HepG2 (cell line): ENCODE data around the gene PLVAP. TPM values are rescaled to one million over a fixed set of nuclear protein-coding genes. Genes with fewer than 3 reads are reported as not detected.
A peak's percentile ranks its signal among the peaks of the same experiment; 100 is the strongest.

Experiments
- ATF6 ChIP-seq: sonication (generic); formaldehyde crosslinking; conservative IDR thresholded peaks from 2 replicates; pipeline ENCODE4 v1.4.0; 2020; ENCODE audit warnings: missing genetic modification reagents
- CERS6 ChIP-seq: sonication (generic); formaldehyde crosslinking; IDR thresholded peaks from 2 replicates; pipeline ENCODE4 v1.5.0; 2020; ENCODE audit warnings: missing genetic modification reagents
- HDAC1 ChIP-seq: sonication (generic); formaldehyde crosslinking; IDR thresholded peaks from 2 replicates; pipeline ENCODE4 v1.5.1; 2020; ENCODE audit warnings: mild to moderate bottlenecking, missing genetic modification reagents
- KDM4B ChIP-seq: sonication (generic); formaldehyde crosslinking; IDR thresholded peaks from 2 replicates; pipeline ENCODE4 v1.4.0; 2020; ENCODE audit warnings: missing genetic modification reagents
- KLF15 ChIP-seq: sonication (generic); formaldehyde crosslinking; IDR thresholded peaks from 2 replicates; pipeline ENCODE4 v1.8.1; 2023; ENCODE audit warnings: borderline replicate concordance, mild to moderate bottlenecking, inconsistent platforms, missing genetic modification reagents, mixed read lengths
- MAFK ChIP-seq, 2 experiments: IDR thresholded peaks in 1 of 2; conservative IDR thresholded peaks in 1 of 2; 2 replicates each; pipeline ENCODE4 v1.6.1; 2011; ENCODE audit warnings: improper control_type of control experiment in 2 of 2, low read length in 2 of 2
- MTA1 ChIP-seq: sonication (generic); formaldehyde crosslinking; IDR thresholded peaks from 2 replicates; pipeline ENCODE4 v1.4.0; 2020; ENCODE audit warnings: missing genetic modification reagents, mild to moderate bottlenecking, borderline replicate concordance
- SALL2 ChIP-seq: sonication (generic); formaldehyde crosslinking; IDR thresholded peaks from 2 replicates; pipeline ENCODE4 v1.8.1; 2023; ENCODE audit warnings: mild to moderate bottlenecking, missing genetic modification reagents, inconsistent platforms
- SAP130 ChIP-seq: IDR thresholded peaks from 2 replicates; pipeline ENCODE4 v1.6.1; 2016; ENCODE audit warnings: low read depth
- TARDBP ChIP-seq: sonication (generic); formaldehyde crosslinking; IDR thresholded peaks from 2 replicates; pipeline ENCODE4 v1.8.0; 2022; ENCODE audit warnings: mild to moderate bottlenecking, missing genetic modification reagents
- TRIM24 ChIP-seq: sonication (generic); formaldehyde crosslinking; IDR thresholded peaks from 2 replicates; pipeline ENCODE4 v1.8.0; 2022; ENCODE audit warnings: mild to moderate bottlenecking, missing genetic modification reagents
- ZBTB38 ChIP-seq: sonication (generic); formaldehyde crosslinking; IDR thresholded peaks from 2 replicates; pipeline ENCODE4 v1.5.1; 2020; ENCODE audit warnings: mild to moderate bottlenecking, missing genetic modification reagents
- ZBTB46 ChIP-seq: sonication (generic); formaldehyde crosslinking; IDR thresholded peaks from 2 replicates; pipeline ENCODE4 v1.4.0; 2020; ENCODE audit warnings: mild to moderate bottlenecking, missing genetic modification reagents, borderline replicate concordance
- ZFAT ChIP-seq: sonication (generic); formaldehyde crosslinking; conservative IDR thresholded peaks from 2 replicates; pipeline ENCODE4 v1.8.1; 2023; ENCODE audit warnings: missing genetic modification reagents, inconsistent platforms
- ZFP41 ChIP-seq: sonication (generic); formaldehyde crosslinking; IDR thresholded peaks from 2 replicates; pipeline ENCODE4 v1.4.0; 2020; ENCODE audit warnings: mild to moderate bottlenecking, missing genetic modification reagents, borderline replicate concordance
- ZNF138 ChIP-seq: sonication (generic); formaldehyde crosslinking; IDR thresholded peaks from 2 replicates; pipeline ENCODE4 v1.5.0; 2020; ENCODE audit warnings: mild to moderate bottlenecking, low read depth, missing genetic modification reagents
- ZNF24 ChIP-seq: fragments of 450-650 bp; IDR thresholded peaks from 2 replicates; pipeline ENCODE4 v1.6.1; 2017; ENCODE audit warnings: antibody characterized with exemption, mild to moderate bottlenecking
- ZNF496 ChIP-seq: sonication (generic); formaldehyde crosslinking; IDR thresholded peaks from 2 replicates; pipeline ENCODE4 v1.8.1; 2023; ENCODE audit warnings: mild to moderate bottlenecking, moderate library complexity, missing genetic modification reagents; ENCODE audit not compliant: insufficient replicate concordance
- ZNF562 ChIP-seq: sonication (generic); formaldehyde crosslinking; IDR thresholded peaks from 2 replicates; pipeline ENCODE4 v1.8.0; 2022; ENCODE audit warnings: missing genetic modification reagents, borderline replicate concordance
- ZNF674 ChIP-seq: sonication (generic); formaldehyde crosslinking; IDR thresholded peaks from 2 replicates; pipeline ENCODE4 v1.5.0; 2020; ENCODE audit warnings: low read depth, mild to moderate bottlenecking, missing genetic modification reagents
- ZNF720 ChIP-seq: sonication (generic); formaldehyde crosslinking; IDR thresholded peaks from 2 replicates; pipeline ENCODE4 v1.4.0; 2020; ENCODE audit warnings: missing genetic modification reagents
- ZNF780A ChIP-seq: sonication (generic); formaldehyde crosslinking; IDR thresholded peaks from 2 replicates; pipeline ENCODE4 v1.8.0; 2022; ENCODE audit warnings: mild to moderate bottlenecking, missing genetic modification reagents, moderate library complexity
- polyA plus RNA-seq, 8 experiments: library from polyadenylated mRNA; depleted of rRNA in 3 of 8; stranded (reverse) in 7 of 8; unstranded in 1 of 8; fragments of >200 nt; fragmentation: Illumina TruSeq in 4 of 8; extraction: Trizol in 4 of 8; gene quantifications; 2 replicates each; pipeline versions ENCODE4 v1.2.1 to v1.2.3, GENCODE V29; 2011 to 2016; ENCODE audit warnings: low read depth in 4 of 8, missing spikeins in 1 of 8, mixed read lengths in 1 of 8; ENCODE audit not compliant: insufficient read depth in 1 of 8
- total RNA-seq, 5 experiments: library from RNA; depleted of rRNA; stranded (reverse); fragments of >200 nt; fragmentation: Illumina TruSeq; extraction: Trizol; gene quantifications; 2 replicates each; pipeline ENCODE4 v1.2.3, GENCODE V29; 2016; ENCODE audit warnings: low read depth in 1 of 5
- TF ChIP-seq, protein P1 (sequence below): sonication (generic); formaldehyde crosslinking; IDR thresholded peaks from 2 replicates; pipeline ENCODE4 v1.4.0; 2020; ENCODE audit warnings: missing genetic modification reagents

Gene PLVAP
- total and polyA plus RNA-seq, 2 of the 13 experiments (the other 11 are each of a cell fraction or from before 2014, with no cell fraction given), result 0.26 TPM; not detected in 1

DNA sequence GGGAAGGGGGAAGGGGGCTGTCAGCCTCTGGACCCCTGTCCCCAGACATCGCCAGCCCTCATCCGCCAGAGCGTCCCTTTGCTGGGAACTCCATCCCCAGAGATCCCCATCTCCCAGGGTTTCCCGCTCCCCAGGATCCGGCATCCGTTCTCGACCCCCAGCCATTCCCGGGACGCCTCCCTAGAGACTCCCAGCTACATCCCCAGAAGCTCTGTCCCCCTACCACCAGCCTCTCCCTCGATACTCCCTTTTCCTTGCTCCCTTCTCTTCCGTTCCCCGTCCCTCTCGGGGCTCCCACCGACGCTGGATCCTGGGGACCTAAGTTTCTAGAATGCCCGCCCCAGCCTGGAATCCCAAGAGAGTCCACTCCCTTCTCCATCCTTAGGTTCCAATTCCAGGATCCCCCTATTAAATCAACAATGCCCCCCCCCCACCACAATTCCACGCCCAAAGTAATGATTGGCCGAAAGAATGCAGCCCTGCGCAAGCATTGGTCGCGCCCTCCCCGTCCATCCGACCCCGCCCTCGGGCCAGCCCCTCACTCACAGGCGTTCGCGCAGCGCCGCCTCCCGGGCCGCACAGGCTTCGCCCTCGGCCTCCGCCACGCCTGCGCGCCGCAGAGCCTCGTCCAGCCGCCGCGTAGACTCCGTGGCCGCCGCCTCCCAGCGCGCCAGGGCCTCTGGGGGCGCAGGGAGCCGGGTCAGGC lies 13.7 kb upstream of the PLVAP start (continued):
- no peak for TF ChIP-seq ZBTB46 (CRISPR knock-in tag)
- TF ChIP-seq CERS6, result no peak
- no peak for TF ChIP-seq ZFAT (CRISPR knock-in tag)
- no peak; the same call in 1 of the 2 replicates for TF ChIP-seq HDAC1 (CRISPR knock-in tag)
- no peak for TF ChIP-seq KLF15 (CRISPR knock-in tag)
- TF ChIP-seq ZNF138 (CRISPR knock-in tag), result no peak
- no peak for TF ChIP-seq MAFK (conservative IDR thresholded peaks at IDR 0.05 in 1 of 2, IDR thresholded peaks at IDR 0.05 in 1 of 2; ENCODE audit: low read length in 2 of 2)
- peak; percentile 58 for TF ChIP-seq ZBTB38
- TF ChIP-seq ZNF720 (CRISPR knock-in tag), result no peak
- peak; percentile 79 for TF ChIP-seq SAP130 (CRISPR knock-in tag)
- TF ChIP-seq TRIM24 (CRISPR knock-in tag), result no peak
- TF ChIP-seq, protein P1, sequence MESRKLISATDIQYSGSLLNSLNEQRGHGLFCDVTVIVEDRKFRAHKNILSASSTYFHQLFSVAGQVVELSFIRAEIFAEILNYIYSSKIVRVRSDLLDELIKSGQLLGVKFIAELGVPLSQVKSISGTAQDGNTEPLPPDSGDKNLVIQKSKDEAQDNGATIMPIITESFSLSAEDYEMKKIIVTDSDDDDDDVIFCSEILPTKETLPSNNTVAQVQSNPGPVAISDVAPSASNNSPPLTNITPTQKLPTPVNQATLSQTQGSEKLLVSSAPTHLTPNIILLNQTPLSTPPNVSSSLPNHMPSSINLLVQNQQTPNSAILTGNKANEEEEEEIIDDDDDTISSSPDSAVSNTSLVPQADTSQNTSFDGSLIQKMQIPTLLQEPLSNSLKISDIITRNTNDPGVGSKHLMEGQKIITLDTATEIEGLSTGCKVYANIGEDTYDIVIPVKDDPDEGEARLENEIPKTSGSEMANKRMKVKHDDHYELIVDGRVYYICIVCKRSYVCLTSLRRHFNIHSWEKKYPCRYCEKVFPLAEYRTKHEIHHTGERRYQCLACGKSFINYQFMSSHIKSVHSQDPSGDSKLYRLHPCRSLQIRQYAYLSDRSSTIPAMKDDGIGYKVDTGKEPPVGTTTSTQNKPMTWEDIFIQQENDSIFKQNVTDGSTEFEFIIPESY (CRISPR knock-in tag), result no peak
- TF ChIP-seq ATF6 (CRISPR knock-in tag), result no peak
- no peak for TF ChIP-seq MTA1
- no peak for TF ChIP-seq KDM4B
- no peak for TF ChIP-seq ZNF674 (CRISPR knock-in tag)
- no peak for TF ChIP-seq ZNF496 (CRISPR knock-in tag)
- no peak for TF ChIP-seq ZNF780A (CRISPR knock-in tag)
- TF ChIP-seq ZNF24, result no peak
- TF ChIP-seq ZFP41, result no peak
- no peak for TF ChIP-seq ZNF562
- TF ChIP-seq SALL2 (CRISPR knock-in tag), result no peak
- TF ChIP-seq TARDBP (CRISPR knock-in tag), result no peak
